SK-N-SH (cell line): ENCODE data around the gene AIFM3.

ENCODE experiments used
- EP300 ChIP-seq, 2 experiments: IDR thresholded peaks; 2 replicates each; pipeline versions ENCODE4 v1.4.0 to v1.6.1; 2012; ENCODE audit warnings: borderline replicate concordance in 1 of 2, low read depth in 1 of 2, low read length in 1 of 2
- FOXM1 ChIP-seq: IDR thresholded peaks from 2 replicates; pipeline ENCODE4 v1.4.0; 2012; ENCODE audit warnings: low read depth, mild to moderate bottlenecking
- MXI1 ChIP-seq: IDR thresholded peaks from 2 replicates; pipeline ENCODE4 v1.6.1; 2012; ENCODE audit warnings: mild to moderate bottlenecking, low read depth, low read length, improper control_type of control experiment
- NRF1 ChIP-seq: IDR thresholded peaks from 2 replicates; pipeline ENCODE4 v1.6.1; 2012; ENCODE audit warnings: low read depth, mild to moderate bottlenecking, low read length
- POLR2AphosphoS5 ChIP-seq: IDR thresholded peaks from 2 replicates; pipeline ENCODE4 v1.6.1; 2012; ENCODE audit warnings: low read depth, low read length
- RAD21 ChIP-seq: IDR thresholded peaks from 2 replicates; pipeline ENCODE4 v1.6.1; 2012; ENCODE audit warnings: mild to moderate bottlenecking, low read length
- TAF1 ChIP-seq: IDR thresholded peaks from 2 replicates; pipeline ENCODE4 v1.6.1; 2012; ENCODE audit warnings: low read depth, mild to moderate bottlenecking, low read length, moderate library complexity, borderline replicate concordance
- TEAD4 ChIP-seq: IDR thresholded peaks from 2 replicates; pipeline ENCODE4 v1.4.0; 2012; ENCODE audit warnings: mild to moderate bottlenecking, borderline replicate concordance; ENCODE audit not compliant: insufficient read depth
- YY1 ChIP-seq: IDR thresholded peaks from 2 replicates; pipeline ENCODE4 v1.4.0; 2012; ENCODE audit warnings: low read depth, mild to moderate bottlenecking
- TF ChIP-seq, protein P1 (sequence below): fragments of 200-600 bp; sonication (generic); IDR thresholded peaks from 2 replicates; pipeline ENCODE4 v1.6.1; 2017; ENCODE audit warnings: antibody characterized with exemption, mild to moderate bottlenecking, moderate library complexity
- TF ChIP-seq, protein P2 (sequence below): fragments of 150-350 bp; IDR thresholded peaks from 2 replicates; pipeline ENCODE4 v1.6.1; 2017; ENCODE audit warnings: antibody characterized with exemption, low read length, low read depth, borderline replicate concordance
- TF ChIP-seq, protein P3 (sequence below): IDR thresholded peaks from 2 replicates; pipeline ENCODE4 v1.4.0; 2012; ENCODE audit warnings: low read depth

DNA sequence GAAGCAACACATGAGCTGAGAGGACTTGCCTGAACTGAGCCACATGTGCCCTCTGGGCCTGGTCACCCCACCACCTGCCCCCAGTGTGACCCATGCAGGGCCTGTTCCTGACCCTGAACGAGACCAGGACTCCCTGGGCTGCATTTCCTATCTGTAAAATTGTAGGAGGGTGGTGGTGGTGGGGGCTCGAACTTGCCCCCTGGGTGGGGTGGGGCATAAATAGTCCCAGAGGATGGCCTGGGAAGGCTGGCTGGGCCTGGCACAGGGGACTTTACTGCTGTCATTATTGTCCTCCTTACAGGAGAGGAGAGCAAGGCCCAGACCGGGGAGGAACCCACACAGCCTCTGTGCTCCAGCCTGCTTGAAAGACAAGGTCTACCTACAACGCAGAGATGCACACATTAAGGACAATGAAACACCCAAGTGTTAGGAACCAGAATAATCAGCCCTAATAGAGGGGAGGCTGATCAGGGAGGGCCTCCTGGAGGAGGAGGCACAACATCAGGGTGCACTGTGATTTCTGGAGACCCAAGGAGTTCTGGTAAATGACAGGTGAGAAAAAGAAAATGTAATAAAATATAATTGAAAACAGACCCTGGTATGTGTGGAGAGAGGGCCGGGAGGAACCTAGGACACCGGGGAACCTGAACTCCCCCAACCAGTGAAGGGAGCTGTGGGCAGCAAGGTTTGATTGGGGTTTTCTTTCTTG is 2.8 kb upstream of the AIFM3 start:
- TF ChIP-seq FOXM1 (no peak), TAF1 (no peak), POLR2AphosphoS5 (no peak), RAD21 (no peak), YY1 (no peak), TEAD4 (no peak), MXI1 (no peak), NRF1 (no peak), EP300 (IDR thresholded peaks at IDR 0.05; ENCODE audit: borderline replicate concordance in 1 of 2, low read depth in 1 of 2, low read length in 1 of 2) (no peak)
- TF ChIP-seq, protein P1, sequence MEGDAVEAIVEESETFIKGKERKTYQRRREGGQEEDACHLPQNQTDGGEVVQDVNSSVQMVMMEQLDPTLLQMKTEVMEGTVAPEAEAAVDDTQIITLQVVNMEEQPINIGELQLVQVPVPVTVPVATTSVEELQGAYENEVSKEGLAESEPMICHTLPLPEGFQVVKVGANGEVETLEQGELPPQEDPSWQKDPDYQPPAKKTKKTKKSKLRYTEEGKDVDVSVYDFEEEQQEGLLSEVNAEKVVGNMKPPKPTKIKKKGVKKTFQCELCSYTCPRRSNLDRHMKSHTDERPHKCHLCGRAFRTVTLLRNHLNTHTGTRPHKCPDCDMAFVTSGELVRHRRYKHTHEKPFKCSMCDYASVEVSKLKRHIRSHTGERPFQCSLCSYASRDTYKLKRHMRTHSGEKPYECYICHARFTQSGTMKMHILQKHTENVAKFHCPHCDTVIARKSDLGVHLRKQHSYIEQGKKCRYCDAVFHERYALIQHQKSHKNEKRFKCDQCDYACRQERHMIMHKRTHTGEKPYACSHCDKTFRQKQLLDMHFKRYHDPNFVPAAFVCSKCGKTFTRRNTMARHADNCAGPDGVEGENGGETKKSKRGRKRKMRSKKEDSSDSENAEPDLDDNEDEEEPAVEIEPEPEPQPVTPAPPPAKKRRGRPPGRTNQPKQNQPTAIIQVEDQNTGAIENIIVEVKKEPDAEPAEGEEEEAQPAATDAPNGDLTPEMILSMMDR, result no peak
- TF ChIP-seq, protein P2, sequence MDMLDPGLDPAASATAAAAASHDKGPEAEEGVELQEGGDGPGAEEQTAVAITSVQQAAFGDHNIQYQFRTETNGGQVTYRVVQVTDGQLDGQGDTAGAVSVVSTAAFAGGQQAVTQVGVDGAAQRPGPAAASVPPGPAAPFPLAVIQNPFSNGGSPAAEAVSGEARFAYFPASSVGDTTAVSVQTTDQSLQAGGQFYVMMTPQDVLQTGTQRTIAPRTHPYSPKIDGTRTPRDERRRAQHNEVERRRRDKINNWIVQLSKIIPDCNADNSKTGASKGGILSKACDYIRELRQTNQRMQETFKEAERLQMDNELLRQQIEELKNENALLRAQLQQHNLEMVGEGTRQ, result no peak
- TF ChIP-seq, protein P3, sequence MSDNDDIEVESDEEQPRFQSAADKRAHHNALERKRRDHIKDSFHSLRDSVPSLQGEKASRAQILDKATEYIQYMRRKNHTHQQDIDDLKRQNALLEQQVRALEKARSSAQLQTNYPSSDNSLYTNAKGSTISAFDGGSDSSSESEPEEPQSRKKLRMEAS, result no peak
